ENCODE measurements around the gene POLG.

The POLG gene

GRCh38 chr15:89325039-89325803 is 9.4 kb downstream of the POLG start:
- no peak overlapping the region for H2BK12ac ChIP-seq (ENCODE audit: low read length)
- no peak overlapping the region for H3K18ac ChIP-seq (ENCODE audit: low read length)
- no peak overlapping the region for H3K4me2 ChIP-seq (ENCODE audit: low read length)
- H3K9ac ChIP-seq (ENCODE audit: low read length), result no peak overlapping the region
- no peak overlapping the region for H3K4ac ChIP-seq (ENCODE audit: low read depth, low read length)
- no peak overlapping the region for H2BK5ac ChIP-seq (ENCODE audit: low read depth, low read length, poor library complexity)
- no peak for DNase-seq
- H3K36me3 ChIP-seq (ENCODE audit: control insufficient read depth in 1 of 2, insufficient read depth in 2 of 2, low read length in 2 of 2), result peaks cover 86 to 97% of the 10 kb centered on the region in 2 experiments
- H2AFZ ChIP-seq (ENCODE audit: insufficient read depth, low read length, poor library complexity), result no peak overlapping the region
- H3K23ac ChIP-seq (ENCODE audit: low read length), result no peak overlapping the region
- no peak overlapping the region for H2AK5ac ChIP-seq (ENCODE audit: low read length)
- H2BK120ac ChIP-seq (ENCODE audit: insufficient read depth, low read length, poor library complexity), result no peak overlapping the region
- H3K14ac ChIP-seq (ENCODE audit: low read length), result no peak overlapping the region
- no CpG with 5 or more reads among the region's 11 CpGs for WGBS (ENCODE audit: extremely low coverage, insufficient coverage, insufficient read length)
- H3K27me3 ChIP-seq (ENCODE audit: insufficient read depth, low read length), result no peaks in the 10 kb centered on the region
- H3K4me1 ChIP-seq (ENCODE audit: control insufficient read depth in 1 of 2, insufficient read depth in 2 of 2, low read length in 2 of 2), result no peaks in the 10 kb centered on the region
- H4K8ac ChIP-seq (ENCODE audit: low read depth, low read length), result no peak overlapping the region
- H3K4me3 ChIP-seq (ENCODE audit: low read depth, low read length), result no peak overlapping the region
- no peaks in the 10 kb centered on the region for H3K9me3 ChIP-seq (ENCODE audit: insufficient read depth, low read depth, low read length)
- no peaks in the 10 kb centered on the region for H3K79me2 ChIP-seq (ENCODE audit: control insufficient read depth, insufficient read depth, low read length, poor library complexity)
- no peak overlapping the region for H3K27ac ChIP-seq (ENCODE audit: low read depth, low read length)
- no peaks in the 10 kb centered on the region for H3K79me1 ChIP-seq (ENCODE audit: low read length)
- no peak overlapping the region for H4K91ac ChIP-seq (ENCODE audit: low read depth, low read length)
- no peak overlapping the region for H4K12ac ChIP-seq (ENCODE audit: low read depth, low read length)

- H4K91ac ChIP-seq (ENCODE audit: low read depth, low read length), result no peak overlapping the region
- no CpG with 5 or more reads among the region's 6 CpGs for WGBS (ENCODE audit: extremely low coverage, insufficient coverage, insufficient read length)
- no peak overlapping the region for H2BK5ac ChIP-seq (ENCODE audit: low read depth, low read length, poor library complexity)
- H3K9me3 ChIP-seq (ENCODE audit: insufficient read depth, low read depth, low read length), result no peaks in the 10 kb centered on the region
- H3K4ac ChIP-seq (ENCODE audit: low read depth, low read length), result no peak overlapping the region
- no peaks in the 10 kb centered on the region for H3K79me2 ChIP-seq (ENCODE audit: control insufficient read depth, insufficient read depth, low read length, poor library complexity)
- H2BK12ac ChIP-seq (ENCODE audit: low read length), result no peak overlapping the region
- no peak overlapping the region for H2AFZ ChIP-seq (ENCODE audit: insufficient read depth, low read length, poor library complexity)
- H4K8ac ChIP-seq (ENCODE audit: low read depth, low read length), result no peak overlapping the region
- no peaks in the 10 kb centered on the region for H3K4me1 ChIP-seq (ENCODE audit: control insufficient read depth in 1 of 2, insufficient read depth in 2 of 2, low read length in 2 of 2)
- no peak overlapping the region for H3K4me2 ChIP-seq (ENCODE audit: low read length)
- no peaks in the 10 kb centered on the region for H3K79me1 ChIP-seq (ENCODE audit: low read length)
- H3K9ac ChIP-seq (ENCODE audit: low read length), result no peak overlapping the region
- H3K14ac ChIP-seq (ENCODE audit: low read length), result no peak overlapping the region
- H3K27me3 ChIP-seq (ENCODE audit: insufficient read depth, low read length), result no peaks in the 10 kb centered on the region
- H3K18ac ChIP-seq (ENCODE audit: low read length), result no peak overlapping the region
- no peak overlapping the region for H3K4me3 ChIP-seq (ENCODE audit: low read depth, low read length)
- no peak for DNase-seq
- H2BK120ac ChIP-seq (ENCODE audit: insufficient read depth, low read length, poor library complexity), result no peak overlapping the region
- H2AK5ac ChIP-seq (ENCODE audit: low read length), result no peak overlapping the region
- no peak overlapping the region for H3K27ac ChIP-seq (ENCODE audit: low read depth, low read length)
- no peak overlapping the region for H4K12ac ChIP-seq (ENCODE audit: low read depth, low read length)
- H3K36me3 ChIP-seq (ENCODE audit: control insufficient read depth in 1 of 2, insufficient read depth in 2 of 2, low read length in 2 of 2), result peaks cover 87 to 97% of the 10 kb centered on the region in 2 experiments
- no peak overlapping the region for H3K23ac ChIP-seq (ENCODE audit: low read length)
Observed at GRCh38 chr15:89323825-89324224, 10.8 kb downstream of the POLG start.

- Histone ChIP-seq H2BK5ac (ENCODE audit: low read depth, low read length, poor library complexity) (no peak overlapping the region), H3K79me2 (ENCODE audit: control insufficient read depth, insufficient read depth, low read length, poor library complexity) (no peaks in the 10 kb centered on the region), H4K8ac (ENCODE audit: low read depth, low read length) (no peak overlapping the region), H3K27ac (ENCODE audit: low read depth, low read length) (no peak overlapping the region), H2AFZ (ENCODE audit: insufficient read depth, low read length, poor library complexity) (no peak overlapping the region), H2BK12ac (ENCODE audit: low read length) (no peak overlapping the region), H3K9me3 (ENCODE audit: insufficient read depth, low read depth, low read length) (no peaks in the 10 kb centered on the region), H3K36me3 (ENCODE audit: control insufficient read depth in 1 of 2, insufficient read depth in 2 of 2, low read length in 2 of 2) (peaks cover 84 to 94% of the 10 kb centered on the region in 2 experiments), H3K4me2 (ENCODE audit: low read length) (no peak overlapping the region), H3K79me1 (ENCODE audit: low read length) (no peaks in the 10 kb centered on the region), H3K4me1 (ENCODE audit: control insufficient read depth in 1 of 2, insufficient read depth in 2 of 2, low read length in 2 of 2) (no peaks in the 10 kb centered on the region), H2BK120ac (ENCODE audit: insufficient read depth, low read length, poor library complexity) (no peak overlapping the region), H3K9ac (ENCODE audit: low read length) (no peak overlapping the region), H3K18ac (ENCODE audit: low read length) (no peak overlapping the region), H3K4me3 (ENCODE audit: low read depth, low read length) (no peak overlapping the region), H3K4ac (ENCODE audit: low read depth, low read length) (no peak overlapping the region), H3K27me3 (ENCODE audit: insufficient read depth, low read length) (no peaks in the 10 kb centered on the region), H4K12ac (ENCODE audit: low read depth, low read length) (no peak overlapping the region), H3K14ac (ENCODE audit: low read length) (no peak overlapping the region), H4K91ac (ENCODE audit: low read depth, low read length) (no peak overlapping the region), H3K23ac (ENCODE audit: low read length) (no peak overlapping the region), H2AK5ac (ENCODE audit: low read length) (no peak overlapping the region)
- no peak for DNase-seq
- no CpG with 5 or more reads among the region's 15 CpGs for WGBS (ENCODE audit: extremely low coverage, insufficient coverage, insufficient read length)
Observed at GRCh38 chr15:89322822-89323221, 11.8 kb downstream of the POLG start.

- Histone ChIP-seq H4K12ac (ENCODE audit: low read depth, low read length) (no peak overlapping the region), H3K4me3 (ENCODE audit: low read depth, low read length) (no peak overlapping the region), H3K79me1 (ENCODE audit: low read length) (no peaks in the 10 kb centered on the region), H3K4me1 (ENCODE audit: control insufficient read depth in 1 of 2, insufficient read depth in 2 of 2, low read length in 2 of 2) (no peaks in the 10 kb centered on the region), H3K14ac (ENCODE audit: low read length) (no peak overlapping the region), H3K9ac (ENCODE audit: low read length) (no peak overlapping the region), H3K4ac (ENCODE audit: low read depth, low read length) (no peak overlapping the region), H2AFZ (ENCODE audit: insufficient read depth, low read length, poor library complexity) (no peak overlapping the region), H4K8ac (ENCODE audit: low read depth, low read length) (no peak overlapping the region), H2BK5ac (ENCODE audit: low read depth, low read length, poor library complexity) (no peak overlapping the region), H2BK120ac (ENCODE audit: insufficient read depth, low read length, poor library complexity) (no peak overlapping the region), H3K27ac (ENCODE audit: low read depth, low read length) (no peak overlapping the region), H3K79me2 (ENCODE audit: control insufficient read depth, insufficient read depth, low read length, poor library complexity) (no peaks in the 10 kb centered on the region), H3K23ac (ENCODE audit: low read length) (no peak overlapping the region), H2AK5ac (ENCODE audit: low read length) (no peak overlapping the region), H3K9me3 (ENCODE audit: insufficient read depth, low read depth, low read length) (no peaks in the 10 kb centered on the region), H2BK12ac (ENCODE audit: low read length) (no peak overlapping the region), H3K4me2 (ENCODE audit: low read length) (no peak overlapping the region), H3K18ac (ENCODE audit: low read length) (no peak overlapping the region), H3K36me3 (ENCODE audit: control insufficient read depth in 1 of 2, insufficient read depth in 2 of 2, low read length in 2 of 2) (peaks cover 83 to 90% of the 10 kb centered on the region in 2 experiments), H4K91ac (ENCODE audit: low read depth, low read length) (no peak overlapping the region), H3K27me3 (ENCODE audit: insufficient read depth, low read length) (no peaks in the 10 kb centered on the region)
- DNase-seq, result no peak
- no CpG with 5 or more reads among the region's 17 CpGs for WGBS (ENCODE audit: extremely low coverage, insufficient coverage, insufficient read length)
Observed at GRCh38 chr15:89321521-89322410, 12.9 kb downstream of the POLG start.

All from trophoblast cell (in vitro differentiated cells and primary cell).